Naive thymus-derived CD4-positive, alpha-beta T cell (primary cell): ENCODE data around the gene SPANXA2. TPM values are rescaled to one million over a fixed set of nuclear protein-coding genes. Genes with fewer than 3 reads are reported as not detected.

ENCODE experiments used
- polyA plus RNA-seq, 2 donors: library from polyadenylated mRNA; unstranded; fragments of 300-500 nt; fragmentation: Illumina TruSeq; gene quantifications; one replicate each; pipeline ENCODE4 v1.2.3, GENCODE V29; 2021
- total RNA-seq, 6 experiments: library from RNA in 5 of 6; stranded (reverse) in 5 of 6; gene quantifications; 1 replicate in 5 of 6; 2 replicates in 1 of 6; pipeline ENCODE4 v1.2.3 and lab custom pipeline; 2021 to 2026

The SPANXA2 gene
- total and polyA plus RNA-seq, 7 experiments from 2014 or later: not detected

Other genes with a start within 250 kb of the SPANXA2 start
- gene SPANXA1, start 5.0 kb upstream of the SPANXA2 start, total RNA-seq: not detected
- gene SPANXA1, start 5.0 kb upstream of the SPANXA2 start, polyA plus RNA-seq: not detected
- not detected for gene SPANXD, start 109.0 kb downstream of the SPANXA2 start, total RNA-seq
- not detected for gene SPANXD, start 109.0 kb downstream of the SPANXA2 start, polyA plus RNA-seq
- gene MAGEC3, start 248.6 kb downstream of the SPANXA2 start, total RNA-seq: not detected
- gene MAGEC3, start 248.6 kb downstream of the SPANXA2 start, polyA plus RNA-seq: not detected